Liver (tissue), 9 donors: Measurements from ENCODE around the gene NLRP7. TPM values are rescaled to one million over a fixed set of nuclear protein-coding genes. Genes with fewer than 3 reads are reported as not detected.
"Not testable (repeated sequence)": the region's sequence is repeated elsewhere in the genome, so short reads cannot be mapped to it uniquely, and the experiment has no call there.

Source experiments
- DNase-seq: peaks from one replicate; pipeline ENCODE4 v3.0.0-alpha.2; 2017; ENCODE audit warnings: low spot score
- H3K27ac ChIP-seq, 2 donors: one replicate each; pipeline ENCODE4 v1.7.0; 2013; ENCODE audit warnings: inconsistent platforms in 2 of 2, low read length in 2 of 2, control low read depth in 1 of 2, low read depth in 1 of 2, mild to moderate bottlenecking in 1 of 2
- H3K27me3 ChIP-seq, 4 donors: one replicate each; pipeline versions ENCODE4 v1.6.1 to v1.7.0; 2013; ENCODE audit warnings: low read length in 3 of 4, inconsistent platforms in 1 of 4, mild to moderate bottlenecking in 1 of 4, moderate library complexity in 1 of 4; ENCODE audit not compliant: control insufficient read depth in 4 of 4, insufficient read depth in 4 of 4
- H3K36me3 ChIP-seq, 4 donors: one replicate each; pipeline versions ENCODE4 v1.6.1 to v1.7.0; 2013; ENCODE audit warnings: low read length in 3 of 4, mild to moderate bottlenecking in 3 of 4, low read depth in 1 of 4, moderate library complexity in 1 of 4; ENCODE audit not compliant: control insufficient read depth in 4 of 4, insufficient read depth in 3 of 4
- H3K4me1 ChIP-seq, 4 donors: one replicate each; pipeline versions ENCODE4 v1.6.1 to v1.7.0; 2013; ENCODE audit warnings: low read length in 3 of 4, mild to moderate bottlenecking in 3 of 4, moderate library complexity in 1 of 4; ENCODE audit not compliant: control insufficient read depth in 4 of 4, insufficient read depth in 4 of 4
- H3K4me3 ChIP-seq, 3 donors: one replicate each; pipeline versions ENCODE4 v1.6.1 to v1.7.0; 2013; ENCODE audit warnings: low read length in 3 of 3, control low read depth in 1 of 3, low read depth in 1 of 3, mild to moderate bottlenecking in 1 of 3
- H3K9ac ChIP-seq, 2 donors: one replicate each; pipeline ENCODE4 v1.7.0; 2013; ENCODE audit warnings: low read length in 2 of 2, mild to moderate bottlenecking in 2 of 2, moderate library complexity in 2 of 2, control low read depth in 1 of 2, low read depth in 1 of 2
- H3K9me3 ChIP-seq, 4 donors: one replicate each; pipeline versions ENCODE4 v1.6.1 to v1.7.0; 2013; ENCODE audit warnings: low read length in 3 of 4; ENCODE audit not compliant: control insufficient read depth in 4 of 4
- EGR1 ChIP-seq, 2 donors: IDR thresholded peaks; 2 replicates each; pipeline ENCODE4 v1.6.1; 2016 to 2018; ENCODE audit warnings: antibody characterized with exemption in 2 of 2, low read depth in 2 of 2
- FOXA1 ChIP-seq: IDR thresholded peaks from 2 replicates; pipeline ENCODE4 v1.6.1; 2016; ENCODE audit warnings: antibody characterized with exemption
- GABPA ChIP-seq, 2 donors: IDR thresholded peaks in 1 of 2; conservative IDR thresholded peaks in 1 of 2; 2 replicates each; pipeline ENCODE4 v1.6.1; 2016; ENCODE audit warnings: antibody characterized with exemption in 2 of 2, mild to moderate bottlenecking in 1 of 2, moderate library complexity in 1 of 2
- HNF4A ChIP-seq, 2 donors: conservative IDR thresholded peaks; 2 replicates each; pipeline ENCODE4 v1.6.1; 2016; ENCODE audit warnings: antibody characterized with exemption in 2 of 2, mild to moderate bottlenecking in 2 of 2
- JUND ChIP-seq, 2 donors: IDR thresholded peaks; 2 replicates each; pipeline ENCODE4 v1.6.1; 2016; ENCODE audit warnings: antibody characterized with exemption in 2 of 2
- MAX ChIP-seq: IDR thresholded peaks from 2 replicates; pipeline ENCODE4 v1.6.1; 2016; ENCODE audit warnings: antibody characterized with exemption
- NR2F2 ChIP-seq: IDR thresholded peaks from 2 replicates; pipeline ENCODE4 v1.6.1; 2016; ENCODE audit warnings: antibody characterized with exemption
- RAD21 ChIP-seq, 2 donors: IDR thresholded peaks; 2 replicates each; pipeline ENCODE4 v1.6.1; 2016; ENCODE audit warnings: antibody characterized with exemption in 2 of 2, mild to moderate bottlenecking in 2 of 2
- RXRA ChIP-seq, 2 donors: IDR thresholded peaks; 2 replicates each; pipeline ENCODE4 v1.6.1; 2017 to 2018; ENCODE audit warnings: antibody characterized with exemption in 2 of 2, mild to moderate bottlenecking in 1 of 2
- SP1 ChIP-seq: IDR thresholded peaks from 2 replicates; pipeline ENCODE4 v1.6.1; 2018; ENCODE audit warnings: antibody characterized with exemption, mild to moderate bottlenecking
- TAF1 ChIP-seq: conservative IDR thresholded peaks from 2 replicates; pipeline ENCODE4 v1.6.1; 2016; ENCODE audit warnings: antibody characterized with exemption, mild to moderate bottlenecking
- YY1 ChIP-seq: IDR thresholded peaks from 2 replicates; pipeline ENCODE4 v1.6.1; 2016; ENCODE audit warnings: antibody characterized with exemption, mild to moderate bottlenecking
- WGBS: extraction: QIAGEN DNeasy Blood & Tissue Kit; methylation state at CpG from one replicate; pipeline ENCODE4 v1.1.7; 2013; 5-methylcytosine and 5-hydroxymethylcytosine counted together
- polyA plus RNA-seq, 2 donors: library from polyadenylated mRNA; stranded (reverse) in 1 of 2; unstranded in 1 of 2; fragments of 200-250 nt in 1 of 2; fragments of >200 nt in 1 of 2; fragmentation: Nextera tagmentation in 1 of 2; extraction: Ambion mirVana in 1 of 2; gene quantifications; one replicate each; pipeline versions ENCODE4 v1.2.1 to v1.2.3, GENCODE V29; 2013 to 2015
- total RNA-seq, 2 donors: library from RNA; depleted of rRNA; stranded (reverse); fragments of >200 nt; gene quantifications; one replicate each; pipeline ENCODE4 v1.2.3, GENCODE V29; 2014
- TF ChIP-seq, protein P1 (sequence below): IDR thresholded peaks from 2 replicates; pipeline ENCODE4 v1.6.1; 2016; ENCODE audit warnings: antibody characterized with exemption
- TF ChIP-seq, protein P2 (sequence below): IDR thresholded peaks from 2 replicates; pipeline ENCODE4 v1.6.1; 2016; ENCODE audit warnings: antibody characterized with exemption, mild to moderate bottlenecking
- TF ChIP-seq, protein P3 (sequence below): IDR thresholded peaks from 2 replicates; pipeline ENCODE4 v1.6.1; 2016; ENCODE audit warnings: antibody characterized with exemption
- donor health status: healthy.
- donor health status: healthy.
- donor health status: healthy.
- donor health status: healthy.
- donor health status: healthy.

The NLRP7 gene
- total and polyA plus RNA-seq, 4 donors = not detected

GRCh38 chr19:54916822-54917221 is 30.5 kb downstream of the NLRP7 start:
- no peak overlapping the region for H3K9ac ChIP-seq
- DNase-seq = no peak
- no peak overlapping the region for H3K27ac ChIP-seq
- H3K36me3 ChIP-seq = no peaks in the 10 kb centered on the region
- no peaks in the 10 kb centered on the region for H3K9me3 ChIP-seq
- H3K4me3 ChIP-seq = no peak overlapping the region
- TF ChIP-seq, protein P1, sequence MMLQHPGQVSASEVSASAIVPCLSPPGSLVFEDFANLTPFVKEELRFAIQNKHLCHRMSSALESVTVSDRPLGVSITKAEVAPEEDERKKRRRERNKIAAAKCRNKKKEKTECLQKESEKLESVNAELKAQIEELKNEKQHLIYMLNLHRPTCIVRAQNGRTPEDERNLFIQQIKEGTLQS = no peak
- TF ChIP-seq, protein P2, sequence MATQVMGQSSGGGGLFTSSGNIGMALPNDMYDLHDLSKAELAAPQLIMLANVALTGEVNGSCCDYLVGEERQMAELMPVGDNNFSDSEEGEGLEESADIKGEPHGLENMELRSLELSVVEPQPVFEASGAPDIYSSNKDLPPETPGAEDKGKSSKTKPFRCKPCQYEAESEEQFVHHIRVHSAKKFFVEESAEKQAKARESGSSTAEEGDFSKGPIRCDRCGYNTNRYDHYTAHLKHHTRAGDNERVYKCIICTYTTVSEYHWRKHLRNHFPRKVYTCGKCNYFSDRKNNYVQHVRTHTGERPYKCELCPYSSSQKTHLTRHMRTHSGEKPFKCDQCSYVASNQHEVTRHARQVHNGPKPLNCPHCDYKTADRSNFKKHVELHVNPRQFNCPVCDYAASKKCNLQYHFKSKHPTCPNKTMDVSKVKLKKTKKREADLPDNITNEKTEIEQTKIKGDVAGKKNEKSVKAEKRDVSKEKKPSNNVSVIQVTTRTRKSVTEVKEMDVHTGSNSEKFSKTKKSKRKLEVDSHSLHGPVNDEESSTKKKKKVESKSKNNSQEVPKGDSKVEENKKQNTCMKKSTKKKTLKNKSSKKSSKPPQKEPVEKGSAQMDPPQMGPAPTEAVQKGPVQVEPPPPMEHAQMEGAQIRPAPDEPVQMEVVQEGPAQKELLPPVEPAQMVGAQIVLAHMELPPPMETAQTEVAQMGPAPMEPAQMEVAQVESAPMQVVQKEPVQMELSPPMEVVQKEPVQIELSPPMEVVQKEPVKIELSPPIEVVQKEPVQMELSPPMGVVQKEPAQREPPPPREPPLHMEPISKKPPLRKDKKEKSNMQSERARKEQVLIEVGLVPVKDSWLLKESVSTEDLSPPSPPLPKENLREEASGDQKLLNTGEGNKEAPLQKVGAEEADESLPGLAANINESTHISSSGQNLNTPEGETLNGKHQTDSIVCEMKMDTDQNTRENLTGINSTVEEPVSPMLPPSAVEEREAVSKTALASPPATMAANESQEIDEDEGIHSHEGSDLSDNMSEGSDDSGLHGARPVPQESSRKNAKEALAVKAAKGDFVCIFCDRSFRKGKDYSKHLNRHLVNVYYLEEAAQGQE = no peak
- TF ChIP-seq JUND (IDR thresholded peaks at IDR 0.05) (no peak), EGR1 (IDR thresholded peaks at IDR 0.05; ENCODE audit: low read depth in 2 of 2) (no peak), NR2F2 (no peak), RAD21 (IDR thresholded peaks at IDR 0.05) (no peak), FOXA1 (no peak), SP1 (no peak), YY1 (no peak), RXRA (IDR thresholded peaks at IDR 0.05) (no peak), HNF4A (conservative IDR thresholded peaks at IDR 0.05) (no peak), GABPA (IDR thresholded peaks at IDR 0.05 in 1 of 2, conservative IDR thresholded peaks at IDR 0.05 in 1 of 2) (no peak), TAF1 (no peak), MAX (no peak)
- TF ChIP-seq, protein P3, sequence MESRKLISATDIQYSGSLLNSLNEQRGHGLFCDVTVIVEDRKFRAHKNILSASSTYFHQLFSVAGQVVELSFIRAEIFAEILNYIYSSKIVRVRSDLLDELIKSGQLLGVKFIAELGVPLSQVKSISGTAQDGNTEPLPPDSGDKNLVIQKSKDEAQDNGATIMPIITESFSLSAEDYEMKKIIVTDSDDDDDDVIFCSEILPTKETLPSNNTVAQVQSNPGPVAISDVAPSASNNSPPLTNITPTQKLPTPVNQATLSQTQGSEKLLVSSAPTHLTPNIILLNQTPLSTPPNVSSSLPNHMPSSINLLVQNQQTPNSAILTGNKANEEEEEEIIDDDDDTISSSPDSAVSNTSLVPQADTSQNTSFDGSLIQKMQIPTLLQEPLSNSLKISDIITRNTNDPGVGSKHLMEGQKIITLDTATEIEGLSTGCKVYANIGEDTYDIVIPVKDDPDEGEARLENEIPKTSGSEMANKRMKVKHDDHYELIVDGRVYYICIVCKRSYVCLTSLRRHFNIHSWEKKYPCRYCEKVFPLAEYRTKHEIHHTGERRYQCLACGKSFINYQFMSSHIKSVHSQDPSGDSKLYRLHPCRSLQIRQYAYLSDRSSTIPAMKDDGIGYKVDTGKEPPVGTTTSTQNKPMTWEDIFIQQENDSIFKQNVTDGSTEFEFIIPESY = no peak
- 68% methylated on average over 11 of the region's 11 CpGs for WGBS
- no peaks in the 10 kb centered on the region for H3K4me1 ChIP-seq
- H3K27me3 ChIP-seq = no peaks in the 10 kb centered on the region

- not testable (repeated sequence) for H3K36me3 ChIP-seq, H3K27me3 ChIP-seq, H3K9me3 ChIP-seq, H3K4me3 ChIP-seq, H3K9ac ChIP-seq, H3K27ac ChIP-seq, DNase-seq, H3K4me1 ChIP-seq
- WGBS = 53% methylated on average over 4 of the region's 5 CpGs
Measured at GRCh38 chr19:54907899-54908298, 39.4 kb downstream of the NLRP7 start.
